Natural killer cell (primary cell): Measurements from ENCODE around the gene FBXL7. TPM values are rescaled to one million over a fixed set of nuclear protein-coding genes. Genes with fewer than 3 reads are reported as not detected.

ENCODE experiments used
- ATAC-seq, 3 donors: fragments of 150-1000 bp in 2 of 3; fragments of 200-7000 bp in 1 of 3; cut with Tn5 transposase; 1 replicate in 1 of 3; 2 replicates in 2 of 3; pipeline ENCODE4 v1.10.0; 2021; ENCODE audit warnings: mild to moderate bottlenecking in 2 of 3, moderate library complexity in 2 of 3
- DNase-seq, 2 donors: peaks; one replicate each; pipeline versions ENCODE4 v3.0.0 to v3.0.0-alpha.2; 2013 to 2021; ENCODE audit warnings: mixed read lengths in 1 of 2
- H3K27ac ChIP-seq: one replicate; pipeline ENCODE4 v1.5.1; 2013; ENCODE audit warnings: mild to moderate bottlenecking, low read length
- H3K27me3 ChIP-seq: one replicate; pipeline ENCODE4 v1.6.1; 2013; ENCODE audit warnings: low read length; ENCODE audit not compliant: control insufficient read depth, insufficient read depth
- H3K36me3 ChIP-seq: one replicate; pipeline ENCODE4 v1.6.1; 2013; ENCODE audit warnings: low read length; ENCODE audit not compliant: control insufficient read depth, insufficient read depth
- H3K4me1 ChIP-seq: one replicate; pipeline ENCODE4 v1.6.1; 2013; ENCODE audit warnings: low read length; ENCODE audit not compliant: control insufficient read depth, insufficient read depth
- H3K4me3 ChIP-seq: one replicate; pipeline ENCODE4 v1.5.1; 2013; ENCODE audit warnings: low read length
- H3K9me3 ChIP-seq: one replicate; pipeline ENCODE4 v1.6.1; 2013; ENCODE audit warnings: low read length; ENCODE audit not compliant: control insufficient read depth, insufficient read depth
- H3K27ac Mint-ChIP-seq, 2 donors: one replicate each; pipeline ENCODE4 v1.8.0; 2022; ENCODE audit warnings: mild to moderate bottlenecking in 2 of 2, mixed read lengths in 2 of 2, moderate library complexity in 1 of 2
- H3K27me3 Mint-ChIP-seq, 2 donors: one replicate each; pipeline ENCODE4 v1.8.0; 2022; ENCODE audit warnings: low read depth in 2 of 2, mixed read lengths in 2 of 2
- H3K36me3 Mint-ChIP-seq: one replicate; pipeline ENCODE4 v1.8.0; 2022; ENCODE audit warnings: mixed read lengths
- H3K4me1 Mint-ChIP-seq, 2 donors: one replicate each; pipeline ENCODE4 v1.8.0; 2022; ENCODE audit warnings: mixed read lengths in 2 of 2
- H3K4me3 Mint-ChIP-seq: one replicate; pipeline ENCODE4 v1.8.0; 2022; ENCODE audit warnings: mild to moderate bottlenecking, moderate library complexity, mixed read lengths
- H3K9me3 Mint-ChIP-seq, 2 donors: one replicate each; pipeline ENCODE4 v1.8.0; 2022; ENCODE audit warnings: mixed read lengths in 2 of 2
- WGBS: methylation state at CpG from one replicate; pipeline ENCODE4 v1.1.7; 2013; ENCODE audit warnings: missing lambda C conversion rate; ENCODE audit not compliant: insufficient coverage; 5-methylcytosine and 5-hydroxymethylcytosine counted together
- intact Hi-C: fragments of 100-400 bp; cut with micrococcal nuclease; formaldehyde crosslinking; loops from one replicate; pipeline ENCODE4 v1.14.2; 2022
- total RNA-seq, 4 donors: library from RNA; stranded (reverse); fragments of 120-200 nt in 1 of 4; gene quantifications; one replicate each; pipeline versions ENCODE4 v1.2.3 to v1.2.4, GENCODE V29; 2013 to 2022
- TF ChIP-seq, protein P1 (sequence below): fragments of 200-600 bp; IDR thresholded peaks from one replicate; pipeline ENCODE4 v1.8.0; 2022; ENCODE audit warnings: antibody characterized with exemption

Gene FBXL7
- total RNA-seq, 3 donors from 2014 or later (not counting 1 experiment from before 2014, with no cell fraction given) = not detected

DNA sequence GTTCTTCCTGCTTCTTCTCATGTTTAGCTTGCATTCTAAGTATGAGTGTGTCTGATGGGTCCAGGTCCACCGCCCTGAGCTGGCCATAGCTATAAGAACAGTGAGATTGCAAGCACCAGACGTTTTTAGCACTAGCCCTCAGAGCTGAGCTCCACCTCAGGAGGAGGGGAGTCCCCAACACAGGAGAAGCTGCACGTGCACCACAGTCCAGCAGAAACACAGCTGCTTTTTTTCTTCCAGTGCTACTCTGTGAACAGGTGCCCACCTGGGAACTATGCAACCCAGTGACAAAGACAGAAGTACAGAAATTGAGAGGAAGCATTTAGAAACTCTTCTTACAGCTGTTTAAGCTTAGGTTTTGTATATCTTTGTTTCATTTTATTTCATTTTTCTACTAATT, 380.2 kb downstream of the FBXL7 start:
- DNase-seq (no peak), ATAC-seq (no peak)
- H3K27me3 Mint-ChIP-seq = no peaks in the 10 kb centered on the region
- no peak overlapping the region for H3K4me3 Mint-ChIP-seq
- Histone ChIP-seq H3K36me3 (no peaks in the 10 kb centered on the region), H3K9me3 (no peaks in the 10 kb centered on the region), H3K27me3 (no peaks in the 10 kb centered on the region), H3K4me1 (no peaks in the 10 kb centered on the region), H3K27ac (no peak overlapping the region), H3K4me3 (no peak overlapping the region)
- intact Hi-C loops = no loop called here
- no peaks in the 10 kb centered on the region for H3K4me1 Mint-ChIP-seq
- 48% methylated on average over 3 of the region's 3 CpGs for WGBS
- TF ChIP-seq, protein P1, sequence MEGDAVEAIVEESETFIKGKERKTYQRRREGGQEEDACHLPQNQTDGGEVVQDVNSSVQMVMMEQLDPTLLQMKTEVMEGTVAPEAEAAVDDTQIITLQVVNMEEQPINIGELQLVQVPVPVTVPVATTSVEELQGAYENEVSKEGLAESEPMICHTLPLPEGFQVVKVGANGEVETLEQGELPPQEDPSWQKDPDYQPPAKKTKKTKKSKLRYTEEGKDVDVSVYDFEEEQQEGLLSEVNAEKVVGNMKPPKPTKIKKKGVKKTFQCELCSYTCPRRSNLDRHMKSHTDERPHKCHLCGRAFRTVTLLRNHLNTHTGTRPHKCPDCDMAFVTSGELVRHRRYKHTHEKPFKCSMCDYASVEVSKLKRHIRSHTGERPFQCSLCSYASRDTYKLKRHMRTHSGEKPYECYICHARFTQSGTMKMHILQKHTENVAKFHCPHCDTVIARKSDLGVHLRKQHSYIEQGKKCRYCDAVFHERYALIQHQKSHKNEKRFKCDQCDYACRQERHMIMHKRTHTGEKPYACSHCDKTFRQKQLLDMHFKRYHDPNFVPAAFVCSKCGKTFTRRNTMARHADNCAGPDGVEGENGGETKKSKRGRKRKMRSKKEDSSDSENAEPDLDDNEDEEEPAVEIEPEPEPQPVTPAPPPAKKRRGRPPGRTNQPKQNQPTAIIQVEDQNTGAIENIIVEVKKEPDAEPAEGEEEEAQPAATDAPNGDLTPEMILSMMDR = no peak
- H3K36me3 Mint-ChIP-seq = peaks cover 6% of the 10 kb centered on the region
- H3K27ac Mint-ChIP-seq = no peak overlapping the region
- H3K9me3 Mint-ChIP-seq = peaks cover 10 to 12% of the 10 kb centered on the region in 2 donors

DNA sequence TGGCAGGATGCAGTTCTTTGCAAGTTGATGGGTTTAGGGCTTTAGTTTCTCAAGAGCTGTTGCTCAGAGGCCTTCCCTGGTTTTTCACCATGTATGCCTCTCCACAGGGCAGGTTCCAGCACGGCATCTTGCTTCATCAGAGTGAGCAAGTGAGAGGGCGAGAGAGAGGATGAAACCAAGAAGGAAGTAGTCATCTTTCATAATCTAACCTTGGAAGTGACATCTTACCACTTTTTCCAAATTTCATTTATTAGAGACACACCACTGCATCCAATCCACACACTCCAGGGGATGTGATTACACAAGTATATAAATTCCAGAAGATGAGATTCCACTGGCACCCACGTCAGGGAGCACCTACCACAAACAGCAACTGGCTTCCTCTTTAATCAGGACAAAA, 385.2 kb downstream of the FBXL7 start:
- no peak overlapping the region for H3K27ac ChIP-seq
- Mint-ChIP-seq H3K36me3 (peaks cover 6% of the 10 kb centered on the region), H3K4me1 (no peaks in the 10 kb centered on the region), H3K27ac (no peak overlapping the region), H3K27me3 (no peaks in the 10 kb centered on the region), H3K9me3 (peaks cover 12 to 13% of the 10 kb centered on the region in 2 donors), H3K4me3 (no peak overlapping the region)
- no peaks in the 10 kb centered on the region for H3K27me3 ChIP-seq
- intact Hi-C loops = no loop called here
- 43% methylated on average over 1 of the region's 3 CpGs for WGBS
- TF ChIP-seq, protein P1 = no peak
- no peaks in the 10 kb centered on the region for H3K36me3 ChIP-seq
- H3K4me1 ChIP-seq = no peaks in the 10 kb centered on the region
- ATAC-seq (no peak), DNase-seq (no peak)
- H3K9me3 ChIP-seq = no peaks in the 10 kb centered on the region
- H3K4me3 ChIP-seq = no peak overlapping the region

DNA sequence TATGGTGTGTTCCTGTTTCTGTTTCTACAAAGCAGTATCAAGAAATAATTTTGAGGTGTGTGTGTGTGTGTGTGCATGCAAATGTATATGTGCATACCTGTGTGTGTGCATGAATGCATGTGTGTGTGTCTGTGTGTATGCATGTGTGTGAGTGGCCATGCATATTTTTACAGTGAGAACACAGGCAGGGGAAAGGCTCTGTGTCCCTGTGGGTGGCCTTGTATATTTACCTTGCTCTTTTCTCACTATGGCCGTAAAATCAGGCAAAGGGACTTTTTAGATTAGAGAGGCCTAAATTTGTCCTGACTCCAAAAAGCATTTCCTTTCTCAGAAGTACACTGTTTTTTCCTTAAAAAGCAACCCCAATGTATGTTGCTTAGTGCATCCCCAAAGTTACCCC, 386.2 kb downstream of the FBXL7 start:
- ATAC-seq (no peak), DNase-seq (no peak)
- intact Hi-C loops = no loop called here
- Histone ChIP-seq H3K4me3 (no peak overlapping the region), H3K4me1 (no peaks in the 10 kb centered on the region), H3K36me3 (no peaks in the 10 kb centered on the region), H3K27me3 (no peaks in the 10 kb centered on the region), H3K27ac (no peak overlapping the region), H3K9me3 (no peaks in the 10 kb centered on the region)
- no peak overlapping the region for H3K27ac Mint-ChIP-seq
- no peak overlapping the region for H3K4me3 Mint-ChIP-seq
- no peaks in the 10 kb centered on the region for H3K4me1 Mint-ChIP-seq
- WGBS = 92% methylated on average over 1 of the region's 1 CpG
- no peaks in the 10 kb centered on the region for H3K27me3 Mint-ChIP-seq
- H3K36me3 Mint-ChIP-seq = peaks cover 6% of the 10 kb centered on the region
- TF ChIP-seq, protein P1 = no peak
- H3K9me3 Mint-ChIP-seq = peaks cover 10 to 15% of the 10 kb centered on the region in 2 donors

DNA sequence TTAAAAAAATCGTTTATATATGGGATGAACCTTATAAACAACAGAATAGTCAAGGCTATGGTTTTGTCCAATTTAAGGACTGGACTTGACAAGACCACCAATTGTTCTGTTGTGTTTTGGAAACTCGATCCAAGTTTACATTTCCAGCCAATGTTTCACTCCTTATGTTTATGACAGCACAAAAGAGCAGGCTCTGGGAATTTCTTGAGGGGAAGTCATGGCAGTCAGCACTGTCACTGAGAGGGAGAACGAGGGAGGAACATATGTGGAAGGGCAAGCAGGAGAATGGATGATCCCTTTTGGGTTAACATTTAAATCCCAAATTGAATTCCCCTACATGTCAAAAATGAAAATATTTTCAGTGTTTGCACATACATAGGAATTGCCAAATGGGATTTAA, 387.1 kb downstream of the FBXL7 start:
- no peak for ATAC-seq
- H3K4me1 Mint-ChIP-seq = no peaks in the 10 kb centered on the region
- intact Hi-C loops = no loop called here
- H3K9me3 ChIP-seq = peaks cover 4% of the 10 kb centered on the region
- H3K27me3 Mint-ChIP-seq = no peaks in the 10 kb centered on the region
- 50% methylated on average over 2 of the region's 3 CpGs for WGBS
- peaks cover 11 to 22% of the 10 kb centered on the region in 2 donors for H3K9me3 Mint-ChIP-seq
- no peaks in the 10 kb centered on the region for H3K27me3 ChIP-seq
- TF ChIP-seq, protein P1 = no peak
- no peaks in the 10 kb centered on the region for H3K4me1 ChIP-seq
- no peaks in the 10 kb centered on the region for H3K36me3 ChIP-seq
- no peak overlapping the region for H3K4me3 Mint-ChIP-seq
- no peak overlapping the region for H3K4me3 ChIP-seq
- no peak overlapping the region for H3K27ac ChIP-seq
- no peak for DNase-seq
- H3K27ac Mint-ChIP-seq = no peak overlapping the region
- peaks cover 10% of the 10 kb centered on the region for H3K36me3 Mint-ChIP-seq
